Esophagus squamous epithelium (tissue), 4 donors: ENCODE results near the gene RBM46.

Experiments
- POLR2A ChIP-seq, 4 donors: fragments of 450-650 bp; IDR thresholded peaks; one replicate each; pipeline ENCODE4 v1.6.1; 2017; ENCODE audit warnings: antibody characterized with exemption in 4 of 4, mild to moderate bottlenecking in 4 of 4, moderate library complexity in 3 of 4
- TF ChIP-seq, protein P1 (sequence below), 6 experiments: fragments of 450-650 bp in 4 of 6; fragments of 200-600 bp in 2 of 6; sonication (generic) in 2 of 6; IDR thresholded peaks; one replicate each; pipeline ENCODE4 v1.5.1; 2016 to 2019; ENCODE audit warnings: antibody characterized with exemption in 6 of 6, mild to moderate bottlenecking in 4 of 6, moderate library complexity in 4 of 6

DNA sequence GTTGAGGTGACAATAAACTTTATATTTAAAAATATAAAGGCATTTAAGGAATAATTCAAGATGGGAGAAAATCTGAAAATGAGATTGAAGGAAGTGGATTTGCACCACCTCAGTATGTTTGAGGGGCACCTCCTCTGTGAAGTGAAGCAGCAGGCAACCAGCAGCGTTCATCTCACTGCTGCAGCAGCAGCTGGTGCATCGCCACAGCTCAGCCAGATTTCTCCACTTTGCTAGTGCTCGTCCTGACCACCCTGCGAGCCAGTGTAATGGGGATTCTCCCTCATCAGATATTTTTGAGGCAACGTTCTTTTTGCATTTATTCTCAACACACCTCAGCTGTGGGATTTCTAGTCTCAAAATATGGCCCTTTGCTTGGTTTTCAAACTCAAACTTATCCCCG, 23.4 kb upstream of the RBM46 start:
- TF ChIP-seq, protein P1, sequence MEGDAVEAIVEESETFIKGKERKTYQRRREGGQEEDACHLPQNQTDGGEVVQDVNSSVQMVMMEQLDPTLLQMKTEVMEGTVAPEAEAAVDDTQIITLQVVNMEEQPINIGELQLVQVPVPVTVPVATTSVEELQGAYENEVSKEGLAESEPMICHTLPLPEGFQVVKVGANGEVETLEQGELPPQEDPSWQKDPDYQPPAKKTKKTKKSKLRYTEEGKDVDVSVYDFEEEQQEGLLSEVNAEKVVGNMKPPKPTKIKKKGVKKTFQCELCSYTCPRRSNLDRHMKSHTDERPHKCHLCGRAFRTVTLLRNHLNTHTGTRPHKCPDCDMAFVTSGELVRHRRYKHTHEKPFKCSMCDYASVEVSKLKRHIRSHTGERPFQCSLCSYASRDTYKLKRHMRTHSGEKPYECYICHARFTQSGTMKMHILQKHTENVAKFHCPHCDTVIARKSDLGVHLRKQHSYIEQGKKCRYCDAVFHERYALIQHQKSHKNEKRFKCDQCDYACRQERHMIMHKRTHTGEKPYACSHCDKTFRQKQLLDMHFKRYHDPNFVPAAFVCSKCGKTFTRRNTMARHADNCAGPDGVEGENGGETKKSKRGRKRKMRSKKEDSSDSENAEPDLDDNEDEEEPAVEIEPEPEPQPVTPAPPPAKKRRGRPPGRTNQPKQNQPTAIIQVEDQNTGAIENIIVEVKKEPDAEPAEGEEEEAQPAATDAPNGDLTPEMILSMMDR (IDR thresholded peaks at IDR 0.05): no peak
- TF ChIP-seq POLR2A (IDR thresholded peaks at IDR 0.05): no peak
